DMS153 (cell line): ENCODE data around the gene ITSN1.

Experiments used
- DNase-seq: peaks from one replicate; lab custom pipeline; 2025; lab: John Stamatoyannopoulos, UW

Gene ITSN1

GRCh38 chr21:33839167-33839716 lies 196.9 kb downstream of the ITSN1 start:
- DNase-seq = no peak

GRCh38 chr21:33839806-33840205 lies 197.5 kb downstream of the ITSN1 start:
- no peak for DNase-seq

- no peak for DNase-seq
Observed at GRCh38 chr21:33840771-33841170, 198.5 kb downstream of the ITSN1 start.

- no peak for DNase-seq
Observed at GRCh38 chr21:33841561-33841960, 199.3 kb downstream of the ITSN1 start.

GRCh38 chr21:33843216-33843615 lies 200.9 kb downstream of the ITSN1 start:
- no peak for DNase-seq

- DNase-seq = no peak
Observed at GRCh38 chr21:33844104-33844889, 202.0 kb downstream of the ITSN1 start.

- DNase-seq = no peak
Observed at GRCh38 chr21:33844890-33845205, 202.5 kb downstream of the ITSN1 start.

- no peak for DNase-seq
Observed at GRCh38 chr21:33846141-33846540, 203.8 kb downstream of the ITSN1 start.

- DNase-seq = no peak
Observed at GRCh38 chr21:33847588-33848248, 205.4 kb downstream of the ITSN1 start.

GRCh38 chr21:33848249-33848953 lies 206.1 kb downstream of the ITSN1 start:
- no peak for DNase-seq

GRCh38 chr21:33849834-33850233 lies 207.5 kb downstream of the ITSN1 start:
- DNase-seq = no peak

GRCh38 chr21:33850401-33850800 lies 208.1 kb downstream of the ITSN1 start:
- no peak for DNase-seq

- DNase-seq = no peak
Observed at GRCh38 chr21:33850985-33851384, 208.7 kb downstream of the ITSN1 start.

GRCh38 chr21:33852485-33852884 lies 210.2 kb downstream of the ITSN1 start:
- DNase-seq = no peak

GRCh38 chr21:33854604-33855003 lies 212.3 kb downstream of the ITSN1 start:
- DNase-seq = no peak

GRCh38 chr21:33855190-33855589 lies 212.9 kb downstream of the ITSN1 start:
- no peak for DNase-seq

- DNase-seq = no peak
Observed at GRCh38 chr21:33856893-33857527, 214.7 kb downstream of the ITSN1 start.

GRCh38 chr21:33857846-33858666 lies 215.8 kb downstream of the ITSN1 start:
- DNase-seq = no peak

- no peak for DNase-seq
Observed at GRCh38 chr21:33858667-33859372, 216.5 kb downstream of the ITSN1 start.

GRCh38 chr21:33859373-33860102 lies 217.2 kb downstream of the ITSN1 start:
- no peak for DNase-seq
